ENCODE data around the gene AKAP17A.

Gene AKAP17A

DNA sequence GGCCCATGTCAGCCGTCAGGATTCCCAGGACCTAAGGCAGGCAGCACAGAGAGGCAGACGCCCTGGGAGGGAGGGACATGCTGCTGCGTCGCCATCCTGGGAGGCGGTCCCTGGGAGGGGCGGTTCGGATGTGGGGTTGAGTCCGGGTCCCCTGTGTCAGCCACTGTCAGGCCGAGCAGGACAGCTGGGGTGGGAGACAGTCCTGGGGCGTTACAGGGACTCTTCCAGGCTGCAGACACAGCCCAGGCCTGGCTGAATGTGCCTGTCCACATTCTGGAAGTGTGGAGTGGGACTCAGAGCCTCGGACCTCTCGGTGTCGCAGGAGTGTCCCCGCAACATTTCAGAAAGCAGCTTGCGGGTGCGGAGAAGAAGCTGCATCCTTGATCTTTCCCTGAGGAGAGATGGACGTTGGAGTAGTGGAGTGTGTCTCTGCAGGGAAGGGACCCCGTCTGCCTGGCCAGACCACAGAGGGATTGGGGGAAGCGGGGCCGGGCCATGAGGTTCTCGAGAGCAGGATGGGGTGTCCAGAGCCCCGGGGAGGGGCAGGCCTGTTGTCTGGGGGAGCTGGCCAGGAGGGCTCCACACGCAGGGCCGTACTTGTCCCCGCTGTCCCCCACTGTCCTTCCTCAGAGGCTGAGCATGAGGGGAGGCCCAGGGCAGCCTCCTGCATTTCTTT, 6.1 kb downstream of the AKAP17A start:
- TF ChIP-seq, protein P1, sequence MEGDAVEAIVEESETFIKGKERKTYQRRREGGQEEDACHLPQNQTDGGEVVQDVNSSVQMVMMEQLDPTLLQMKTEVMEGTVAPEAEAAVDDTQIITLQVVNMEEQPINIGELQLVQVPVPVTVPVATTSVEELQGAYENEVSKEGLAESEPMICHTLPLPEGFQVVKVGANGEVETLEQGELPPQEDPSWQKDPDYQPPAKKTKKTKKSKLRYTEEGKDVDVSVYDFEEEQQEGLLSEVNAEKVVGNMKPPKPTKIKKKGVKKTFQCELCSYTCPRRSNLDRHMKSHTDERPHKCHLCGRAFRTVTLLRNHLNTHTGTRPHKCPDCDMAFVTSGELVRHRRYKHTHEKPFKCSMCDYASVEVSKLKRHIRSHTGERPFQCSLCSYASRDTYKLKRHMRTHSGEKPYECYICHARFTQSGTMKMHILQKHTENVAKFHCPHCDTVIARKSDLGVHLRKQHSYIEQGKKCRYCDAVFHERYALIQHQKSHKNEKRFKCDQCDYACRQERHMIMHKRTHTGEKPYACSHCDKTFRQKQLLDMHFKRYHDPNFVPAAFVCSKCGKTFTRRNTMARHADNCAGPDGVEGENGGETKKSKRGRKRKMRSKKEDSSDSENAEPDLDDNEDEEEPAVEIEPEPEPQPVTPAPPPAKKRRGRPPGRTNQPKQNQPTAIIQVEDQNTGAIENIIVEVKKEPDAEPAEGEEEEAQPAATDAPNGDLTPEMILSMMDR (conservative IDR thresholded peaks at IDR 0.05), result no peak
- no peak overlapping the region for H3K27ac ChIP-seq

DNA sequence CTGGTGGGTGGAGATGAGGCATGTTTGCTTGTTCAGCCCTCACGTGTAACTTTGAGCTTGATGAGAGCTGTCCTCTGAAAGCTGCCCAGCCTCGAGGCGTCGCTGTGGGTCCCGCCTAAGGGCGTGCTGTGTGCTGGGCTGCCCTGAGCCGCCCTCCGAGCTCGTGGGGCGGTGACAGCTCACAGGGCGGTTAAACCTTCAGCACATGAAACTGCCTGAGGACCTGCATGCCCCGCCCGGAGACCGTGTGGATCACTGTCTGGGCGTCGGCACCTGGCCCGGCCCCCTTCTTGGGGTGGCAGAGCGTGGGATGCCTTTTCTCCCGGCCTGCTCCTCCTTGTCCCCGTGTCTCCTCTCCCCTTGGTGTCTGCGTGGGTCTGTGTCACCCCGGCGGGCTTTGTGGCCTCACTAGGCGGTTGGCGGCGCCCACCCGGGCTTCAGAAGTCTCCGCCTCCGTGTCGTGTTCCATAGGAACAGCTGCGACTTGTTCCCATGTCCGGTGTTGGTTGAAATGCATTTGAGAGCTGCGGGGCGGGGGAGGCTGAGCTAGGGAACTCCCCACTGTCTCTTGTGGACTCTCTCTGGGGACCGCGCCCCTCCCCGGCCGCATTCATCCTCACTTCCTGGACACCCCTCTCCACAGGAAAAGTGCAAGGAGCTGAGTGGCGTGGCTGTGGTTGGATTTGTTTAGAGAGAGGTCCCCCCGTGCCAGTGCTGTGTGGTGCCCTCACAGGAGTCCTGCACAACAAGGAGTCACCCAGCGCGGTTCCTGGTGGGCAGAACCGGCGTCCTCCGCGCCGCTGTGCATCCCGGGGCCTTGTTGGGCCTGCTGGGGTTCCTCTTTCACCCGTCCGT, 6.8 kb downstream of the AKAP17A start:
- H3K27ac ChIP-seq, result no peak overlapping the region
- TF ChIP-seq, protein P1 (conservative IDR thresholded peaks at IDR 0.05), result no peak

DNA sequence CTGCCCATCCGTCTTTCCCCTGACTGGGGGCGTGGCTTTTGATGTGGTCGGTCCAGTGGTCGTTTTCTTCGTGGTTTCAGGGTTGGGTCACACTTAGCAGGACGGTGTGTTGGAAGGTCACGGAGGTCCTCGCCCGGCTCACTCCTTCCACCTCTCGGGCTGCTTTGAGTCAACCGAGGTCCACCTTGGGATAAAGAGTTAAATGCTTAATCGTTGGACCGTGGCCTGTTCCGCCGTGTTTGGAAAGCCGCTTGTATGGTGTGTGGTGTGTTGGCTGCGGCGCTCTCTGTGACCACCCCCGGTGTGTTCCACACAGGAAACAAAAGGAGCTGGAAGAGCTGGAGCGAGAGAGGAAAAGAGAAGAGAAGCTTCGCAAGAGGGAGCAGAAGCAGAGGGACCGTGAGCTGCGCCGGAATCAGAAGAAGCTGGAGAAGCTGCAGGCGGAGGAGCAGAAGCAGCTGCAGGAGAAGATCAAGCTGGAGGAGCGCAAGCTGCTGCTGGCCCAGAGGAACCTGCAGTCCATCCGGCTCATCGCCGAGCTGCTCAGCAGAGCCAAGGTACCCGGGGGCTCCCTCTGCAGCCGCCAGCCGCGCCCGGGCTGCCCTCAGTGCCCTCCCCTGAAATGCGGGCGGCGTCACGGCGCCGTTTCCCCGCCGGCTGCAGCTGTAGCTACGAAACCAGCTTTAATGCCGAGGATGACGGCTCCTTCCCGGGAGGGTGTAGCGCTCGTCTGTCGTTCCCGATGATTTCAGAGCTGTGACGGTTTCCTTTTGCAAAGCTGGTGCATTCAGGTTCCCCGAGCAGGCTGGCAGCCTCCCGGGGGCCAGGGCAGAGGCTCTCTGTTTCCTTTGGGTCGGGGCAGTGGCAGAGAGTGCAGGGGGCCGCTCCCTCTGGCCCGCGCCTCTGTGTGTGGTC, 7.7 kb downstream of the AKAP17A start:
- TF ChIP-seq, protein P1 (conservative IDR thresholded peaks at IDR 0.05), result no peak
- H3K27ac ChIP-seq, result no peak overlapping the region

DNA sequence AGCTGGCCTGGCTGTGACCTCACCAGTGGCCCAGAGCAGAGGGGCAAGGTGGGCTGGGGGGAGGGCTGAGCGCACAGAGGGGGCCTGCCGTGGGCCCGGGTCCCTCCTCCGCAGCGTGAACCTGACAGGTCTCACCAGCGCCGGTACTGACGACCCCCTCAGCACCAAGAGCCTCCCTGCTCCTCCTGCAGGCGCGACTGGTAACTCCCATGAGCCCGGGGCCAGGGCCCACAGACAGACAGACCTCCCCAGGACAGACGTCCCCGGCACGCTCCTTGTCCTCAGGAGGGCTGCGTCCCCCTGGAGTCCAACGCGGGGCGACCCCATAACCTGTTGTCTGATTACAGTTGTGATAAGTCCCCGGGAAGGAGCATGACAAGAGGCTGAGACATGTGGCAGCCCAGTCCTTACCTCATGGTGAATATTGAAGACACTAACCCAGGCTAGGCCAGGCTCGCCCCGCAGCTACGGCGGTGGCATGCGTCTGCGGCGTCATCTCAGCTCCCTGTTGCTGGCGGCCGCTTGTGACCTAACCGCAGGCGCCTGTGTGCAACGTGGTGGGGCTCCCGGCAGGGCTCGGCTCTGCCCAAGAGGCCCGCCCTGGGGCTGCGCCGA, 8.5 kb downstream of the AKAP17A start:
- TF ChIP-seq, protein P1 (conservative IDR thresholded peaks at IDR 0.05), result no peak
- no peak overlapping the region for H3K27ac ChIP-seq

DNA sequence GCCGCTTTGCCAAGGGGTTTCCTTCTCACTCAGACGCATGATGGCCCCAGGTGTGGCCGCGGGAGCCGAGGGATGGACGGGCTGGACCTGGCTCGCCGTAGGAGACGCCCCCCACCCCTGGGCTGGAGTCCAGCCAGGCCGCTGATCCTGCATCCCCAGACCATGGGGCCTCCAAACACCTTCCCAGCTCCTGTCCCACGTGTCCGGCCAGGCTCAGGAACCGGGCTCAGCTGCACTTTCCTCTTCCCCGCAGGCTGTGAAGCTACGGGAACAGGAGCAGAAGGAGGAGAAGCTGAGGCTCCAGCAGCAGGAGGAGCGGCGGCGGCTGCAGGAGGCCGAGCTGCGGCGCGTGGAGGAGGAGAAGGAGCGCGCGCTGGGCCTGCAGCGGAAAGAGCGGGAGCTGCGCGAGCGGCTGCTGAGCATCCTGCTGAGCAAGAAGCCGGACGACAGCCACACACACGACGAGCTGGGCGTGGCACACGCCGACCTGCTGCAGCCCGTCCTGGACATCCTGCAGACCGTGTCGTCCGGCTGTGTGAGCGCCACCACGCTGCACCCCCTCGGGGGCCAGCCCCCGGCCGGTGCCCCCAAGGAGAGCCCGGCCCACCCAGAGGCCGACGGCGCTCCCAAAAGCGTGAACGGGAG, 9.1 kb downstream of the AKAP17A start:
- no peak overlapping the region for H3K27ac ChIP-seq
- TF ChIP-seq, protein P1 (conservative IDR thresholded peaks at IDR 0.05), result no peak

DNA sequence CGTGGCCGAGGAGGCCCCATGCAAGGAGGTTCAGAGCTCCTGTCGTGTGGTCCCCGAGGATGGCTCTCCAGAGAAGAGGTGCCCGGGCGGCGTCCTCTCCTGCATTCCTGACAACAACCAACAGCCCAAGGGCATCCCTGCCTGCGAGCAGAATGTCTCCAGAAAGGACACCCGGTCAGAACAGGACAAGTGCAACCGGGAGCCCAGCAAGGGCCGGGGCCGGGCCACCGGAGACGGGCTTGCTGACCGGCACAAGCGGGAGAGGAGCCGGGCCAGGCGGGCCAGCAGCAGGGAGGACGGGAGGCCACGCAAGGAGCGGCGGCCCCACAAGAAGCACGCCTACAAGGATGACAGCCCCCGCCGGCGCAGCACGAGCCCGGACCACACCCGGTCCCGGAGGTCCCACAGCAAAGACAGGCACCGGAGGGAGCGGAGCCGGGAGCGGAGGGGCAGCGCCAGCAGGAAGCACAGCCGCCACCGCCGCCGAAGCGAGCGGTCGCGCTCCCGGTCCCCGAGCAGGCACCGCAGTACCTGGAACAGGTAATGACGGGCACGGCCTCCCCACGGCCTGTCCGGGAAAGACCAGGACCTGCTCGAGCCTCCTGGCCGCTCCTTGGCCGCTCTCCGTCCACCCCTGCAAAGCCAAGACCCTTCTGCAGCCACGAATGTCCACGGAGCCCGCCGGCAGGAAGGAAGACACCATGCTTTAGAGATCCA, 9.8 kb downstream of the AKAP17A start:
- H3K27ac ChIP-seq, result no peak overlapping the region
- TF ChIP-seq, protein P1 (conservative IDR thresholded peaks at IDR 0.05), result no peak
